Keratinocyte (primary cell): ENCODE data around the gene DENND11. TPM values are rescaled to one million over a fixed set of nuclear protein-coding genes. Genes with fewer than 3 reads are reported as not detected.

ENCODE experiments used
- DNase-seq: peaks from one replicate; pipeline ENCODE4 v3.0.0-alpha.2; 2011; ENCODE audit warnings: low read depth, missing footprints, low spot score
- FAIRE-seq: peaks from 2 replicates; lab custom pipeline; 2011; peaks lifted over from hg19 to GRCh38; lab: Jason Lieb, UNC
- H2AFZ ChIP-seq: 2 replicates; pipeline ENCODE4 v1.6.0; 2012; ENCODE audit warnings: low read length, control low read depth, inconsistent platforms; ENCODE audit not compliant: control insufficient read depth
- H3K27ac ChIP-seq: 2 replicates; pipeline ENCODE4 v1.5.1; 2011; ENCODE audit warnings: low read length; ENCODE audit not compliant: control insufficient read depth, insufficient read depth
- H3K27me3 ChIP-seq: 3 replicates; pipeline ENCODE4 v1.6.0; 2011; ENCODE audit warnings: low read length; ENCODE audit not compliant: control insufficient read depth, insufficient read depth; ENCODE audit errors: extremely low read depth
- H3K36me3 ChIP-seq, 2 experiments: 2 replicates in 1 of 2; 3 replicates in 1 of 2; pipeline ENCODE4 v1.5.1; 2011; ENCODE audit warnings: low read length in 2 of 2, mild to moderate bottlenecking in 1 of 2; ENCODE audit not compliant: control insufficient read depth in 2 of 2, insufficient read depth in 2 of 2; ENCODE audit errors: extremely low read depth in 1 of 2
- H3K4me1 ChIP-seq: 3 replicates; pipeline ENCODE4 v1.5.1; 2011; ENCODE audit warnings: low read length; ENCODE audit not compliant: control insufficient read depth, insufficient read depth; ENCODE audit errors: extremely low read depth
- H3K4me2 ChIP-seq: 3 replicates; pipeline ENCODE4 v1.6.0; 2011; ENCODE audit warnings: low read depth, low read length; ENCODE audit not compliant: control insufficient read depth, insufficient read depth; ENCODE audit errors: extremely low read depth
- H3K4me3 ChIP-seq, 3 experiments: fragments of 200-600 bp in 1 of 3; sonication (generic) in 1 of 3; 2 replicates in 2 of 3; 3 replicates in 1 of 3; pipeline ENCODE4 v1.5.1; 2011 to 2016; ENCODE audit warnings: low read length in 3 of 3, mild to moderate bottlenecking in 3 of 3, control low read depth in 2 of 3, inconsistent platforms in 1 of 3, low read depth in 1 of 3, mixed read lengths in 1 of 3, mixed run types in 1 of 3, moderate library complexity in 1 of 3; ENCODE audit not compliant: control insufficient read depth in 2 of 3, insufficient read depth in 2 of 3; ENCODE audit errors: extremely low read depth in 1 of 3
- H3K79me2 ChIP-seq: 2 replicates; pipeline ENCODE4 v1.6.0; 2012; ENCODE audit warnings: low read length; ENCODE audit not compliant: control insufficient read depth, insufficient read depth
- H3K9ac ChIP-seq: 3 replicates; pipeline ENCODE4 v1.6.0; 2011; ENCODE audit warnings: low read length; ENCODE audit not compliant: control insufficient read depth, insufficient read depth; ENCODE audit errors: extremely low read depth
- H3K9me1 ChIP-seq: 3 replicates; pipeline ENCODE4 v1.6.0; 2011; ENCODE audit warnings: low read length; ENCODE audit not compliant: control insufficient read depth, insufficient read depth; ENCODE audit errors: extremely low read depth
- H3K9me3 ChIP-seq: 2 replicates; pipeline ENCODE4 v1.5.1; 2012; ENCODE audit warnings: low read depth, low read length; ENCODE audit not compliant: control insufficient read depth
- H4K20me1 ChIP-seq: 3 replicates; pipeline ENCODE4 v1.6.0; 2011; ENCODE audit warnings: low read length; ENCODE audit not compliant: control insufficient read depth, insufficient read depth; ENCODE audit errors: extremely low read depth
- CTCF ChIP-seq, 3 experiments: IDR thresholded peaks in 1 of 3; conservative IDR thresholded peaks in 1 of 3; optimal IDR thresholded peaks in 1 of 3; 2 replicates in 2 of 3; 3 replicates in 1 of 3; pipeline versions ENCODE3 to v1.5.1; 2011; ENCODE audit warnings: low read length in 3 of 3, mild to moderate bottlenecking in 3 of 3, moderate library complexity in 2 of 3, control low read depth in 1 of 3, inconsistent platforms in 1 of 3; ENCODE audit not compliant: insufficient read depth in 2 of 3; ENCODE audit errors: extremely low read depth in 1 of 3
- EZH2 ChIP-seq: IDR thresholded peaks from one replicate; pipeline ENCODE4 v1.6.1; 2012; ENCODE audit warnings: inconsistent platforms, mild to moderate bottlenecking, low read length, moderate library complexity
- dilution Hi-C: fragments of 300-500 bp; cut with MboI; formaldehyde crosslinking; loops from one replicate; pipeline ENCODE4 v1.7.0; 2020; ENCODE audit warnings: low sequenced_read_pairs; ENCODE audit not compliant: extremely low pct_ligation_motif_present
- polyA plus RNA-seq, 5 experiments: library from polyadenylated mRNA; depleted of rRNA in 3 of 5; stranded (reverse) in 3 of 5; stranded (forward) in 1 of 5; unstranded in 1 of 5; fragments of >200 nt; gene quantifications; 1 replicate in 1 of 5; 2 replicates in 3 of 5; 3 replicates in 1 of 5; pipeline versions ENCODE4 v1.2.1 to v1.2.3, GENCODE V29; 2011 to 2012; ENCODE audit warnings: missing spikeins in 2 of 5, low read depth in 1 of 5, low replicate concordance in 1 of 5

DENND11 gene
- polyA plus RNA-seq, 1 donor (not counting 4 experiments of a cell fraction or from before 2014, with no cell fraction given), result 5.4 TPM

- Histone ChIP-seq H3K4me1 (no peaks in the 10 kb centered on the region), H3K4me2 (no peak overlapping the region), H3K9ac (no peak overlapping the region), H3K9me1 (no peaks in the 10 kb centered on the region), H3K9me3 (no peaks in the 10 kb centered on the region), H3K27me3 (no peaks in the 10 kb centered on the region), H3K79me2 (no peaks in the 10 kb centered on the region), H3K36me3 (no peaks in the 10 kb centered on the region), H3K4me3 (no peak overlapping the region), H3K27ac (no peak overlapping the region), H2AFZ (no peak overlapping the region), H4K20me1 (no peaks in the 10 kb centered on the region)
- TF ChIP-seq EZH2, result no peak
- TF ChIP-seq CTCF (optimal IDR thresholded peaks at IDR 0.05 in 1 of 3, IDR thresholded peaks at IDR 0.05 in 1 of 3, conservative IDR thresholded peaks at IDR 0.05 in 1 of 3; ENCODE audit: extremely low read depth in 1 of 3, insufficient read depth in 2 of 3, low read length in 3 of 3), result no peak
- no peak for FAIRE-seq
- dilution Hi-C loops, result no loop called here
- DNase-seq, result no peak
Observed at GRCh38 chr7:141731476-141732149, 29.6 kb upstream of the DENND11 start.

- FAIRE-seq (no peak), DNase-seq (no peak)
- Histone ChIP-seq H2AFZ (no peak overlapping the region), H3K9me3 (no peaks in the 10 kb centered on the region), H3K4me3 (no peak overlapping the region), H3K27ac (no peak overlapping the region), H3K27me3 (no peaks in the 10 kb centered on the region), H3K4me1 (no peaks in the 10 kb centered on the region), H3K36me3 (no peaks in the 10 kb centered on the region), H3K9me1 (no peaks in the 10 kb centered on the region), H3K9ac (no peak overlapping the region), H4K20me1 (no peaks in the 10 kb centered on the region), H3K4me2 (no peak overlapping the region), H3K79me2 (no peaks in the 10 kb centered on the region)
- TF ChIP-seq EZH2 (no peak), CTCF (optimal IDR thresholded peaks at IDR 0.05 in 1 of 3, IDR thresholded peaks at IDR 0.05 in 1 of 3, conservative IDR thresholded peaks at IDR 0.05 in 1 of 3; ENCODE audit: extremely low read depth in 1 of 3, insufficient read depth in 2 of 3, low read length in 3 of 3) (no peak)
- dilution Hi-C loops, result no loop called here
Observed at GRCh38 chr7:141729020-141729419, 27.1 kb upstream of the DENND11 start.
